Measurements from ENCODE around the gene MYOF.
"Not testable (repeated sequence)": the region's sequence is repeated elsewhere in the genome, so short reads cannot be mapped to it uniquely, and the experiment has no call there.

Gene MYOF

GRCh38 chr10:93334901-93335327, 147.2 kb downstream of the MYOF start:
- TF ChIP-seq POLR2A (IDR thresholded peaks at IDR 0.05; ENCODE audit: low read length) (no peak), GATA1 (IDR thresholded peaks at IDR 0.05; ENCODE audit: low read depth, low read length) (no peak)
- DNase-seq = no peak

GRCh38 chr10:93334181-93334580, 148.0 kb downstream of the MYOF start:
- TF ChIP-seq GATA1 (IDR thresholded peaks at IDR 0.05; ENCODE audit: low read depth, low read length) = no peak
- no peak for DNase-seq

GRCh38 chr10:93333278-93333978, 148.7 kb downstream of the MYOF start:
- no peak for DNase-seq

GRCh38 chr10:93330824-93331223, 151.3 kb downstream of the MYOF start:
- TF ChIP-seq POLR2A (IDR thresholded peaks at IDR 0.05; ENCODE audit: low read length) (no peak), GATA1 (IDR thresholded peaks at IDR 0.05; ENCODE audit: low read depth, low read length) (no peak)
- no peak for DNase-seq

More at GRCh38 chr10:93333278-93333978, 148.7 kb downstream of the MYOF start:
- TF ChIP-seq GATA1 (IDR thresholded peaks at IDR 0.05; ENCODE audit: low read depth, low read length) (no peak), POLR2A (IDR thresholded peaks at IDR 0.05; ENCODE audit: low read length) (no peak)

- no peak for TF ChIP-seq GATA1 (IDR thresholded peaks at IDR 0.05; ENCODE audit: low read depth, low read length)
- DNase-seq = no peak
Observed at GRCh38 chr10:93319896-93320295, 162.2 kb downstream of the MYOF start.

- TF ChIP-seq POLR2A (IDR thresholded peaks at IDR 0.05; ENCODE audit: low read length) (no peak), GATA1 (IDR thresholded peaks at IDR 0.05; ENCODE audit: low read depth, low read length) (no peak)
Observed at GRCh38 chr10:93319096-93319495, 163.0 kb downstream of the MYOF start.

GRCh38 chr10:93315246-93315645, 166.9 kb downstream of the MYOF start:
- no peak for TF ChIP-seq POLR2A (IDR thresholded peaks at IDR 0.05; ENCODE audit: low read length)
- no peak for TF ChIP-seq GATA1 (IDR thresholded peaks at IDR 0.05; ENCODE audit: low read depth, low read length)
- no peak for DNase-seq

More at GRCh38 chr10:93319096-93319495, 163.0 kb downstream of the MYOF start:
- DNase-seq = no peak

- DNase-seq = not testable (repeated sequence)
Observed at GRCh38 chr10:93314656-93315055, 167.5 kb downstream of the MYOF start.

GRCh38 chr10:93313798-93314197, 168.3 kb downstream of the MYOF start:
- DNase-seq = no peak
- TF ChIP-seq GATA1 (IDR thresholded peaks at IDR 0.05; ENCODE audit: low read depth, low read length) (no peak), POLR2A (IDR thresholded peaks at IDR 0.05; ENCODE audit: low read length) (no peak)

GRCh38 chr10:93309062-93309461, 173.1 kb downstream of the MYOF start:
- no peak for DNase-seq
- TF ChIP-seq GATA1 (IDR thresholded peaks at IDR 0.05; ENCODE audit: low read depth, low read length) = no peak
- TF ChIP-seq POLR2A (IDR thresholded peaks at IDR 0.05; ENCODE audit: low read length) = no peak

GRCh38 chr10:93305122-93305521, 177.0 kb downstream of the MYOF start:
- no peak for DNase-seq
- TF ChIP-seq GATA1 (IDR thresholded peaks at IDR 0.05; ENCODE audit: low read depth, low read length) = no peak
- TF ChIP-seq POLR2A (IDR thresholded peaks at IDR 0.05; ENCODE audit: low read length) = no peak

- TF ChIP-seq GATA1 (IDR thresholded peaks at IDR 0.05; ENCODE audit: low read depth, low read length) (no peak), POLR2A (IDR thresholded peaks at IDR 0.05; ENCODE audit: low read length) (no peak)
- DNase-seq = no peak
Observed at GRCh38 chr10:93300981-93301380, 181.2 kb downstream of the MYOF start.

GRCh38 chr10:93300288-93300917, 181.7 kb downstream of the MYOF start:
- TF ChIP-seq POLR2A (IDR thresholded peaks at IDR 0.05; ENCODE audit: low read length) = no peak
- TF ChIP-seq GATA1 (IDR thresholded peaks at IDR 0.05; ENCODE audit: low read depth, low read length) = no peak
- DNase-seq = no peak

GRCh38 chr10:93299606-93300287, 182.4 kb downstream of the MYOF start:
- DNase-seq = no peak

GRCh38 chr10:93299195-93299594, 182.9 kb downstream of the MYOF start:
- DNase-seq = no peak
- TF ChIP-seq GATA1 (IDR thresholded peaks at IDR 0.05; ENCODE audit: low read depth, low read length) (no peak), POLR2A (IDR thresholded peaks at IDR 0.05; ENCODE audit: low read length) (no peak)

More at GRCh38 chr10:93299606-93300287, 182.4 kb downstream of the MYOF start:
- no peak for TF ChIP-seq POLR2A (IDR thresholded peaks at IDR 0.05; ENCODE audit: low read length)
- TF ChIP-seq GATA1 (IDR thresholded peaks at IDR 0.05; ENCODE audit: low read depth, low read length) = no peak

Data from erythroblast (primary cell).